ENCODE measurements around the gene SEC16B. TPM values are rescaled to one million over a fixed set of nuclear protein-coding genes. Genes with fewer than 3 reads are reported as not detected.

Gene SEC16B, protein sequence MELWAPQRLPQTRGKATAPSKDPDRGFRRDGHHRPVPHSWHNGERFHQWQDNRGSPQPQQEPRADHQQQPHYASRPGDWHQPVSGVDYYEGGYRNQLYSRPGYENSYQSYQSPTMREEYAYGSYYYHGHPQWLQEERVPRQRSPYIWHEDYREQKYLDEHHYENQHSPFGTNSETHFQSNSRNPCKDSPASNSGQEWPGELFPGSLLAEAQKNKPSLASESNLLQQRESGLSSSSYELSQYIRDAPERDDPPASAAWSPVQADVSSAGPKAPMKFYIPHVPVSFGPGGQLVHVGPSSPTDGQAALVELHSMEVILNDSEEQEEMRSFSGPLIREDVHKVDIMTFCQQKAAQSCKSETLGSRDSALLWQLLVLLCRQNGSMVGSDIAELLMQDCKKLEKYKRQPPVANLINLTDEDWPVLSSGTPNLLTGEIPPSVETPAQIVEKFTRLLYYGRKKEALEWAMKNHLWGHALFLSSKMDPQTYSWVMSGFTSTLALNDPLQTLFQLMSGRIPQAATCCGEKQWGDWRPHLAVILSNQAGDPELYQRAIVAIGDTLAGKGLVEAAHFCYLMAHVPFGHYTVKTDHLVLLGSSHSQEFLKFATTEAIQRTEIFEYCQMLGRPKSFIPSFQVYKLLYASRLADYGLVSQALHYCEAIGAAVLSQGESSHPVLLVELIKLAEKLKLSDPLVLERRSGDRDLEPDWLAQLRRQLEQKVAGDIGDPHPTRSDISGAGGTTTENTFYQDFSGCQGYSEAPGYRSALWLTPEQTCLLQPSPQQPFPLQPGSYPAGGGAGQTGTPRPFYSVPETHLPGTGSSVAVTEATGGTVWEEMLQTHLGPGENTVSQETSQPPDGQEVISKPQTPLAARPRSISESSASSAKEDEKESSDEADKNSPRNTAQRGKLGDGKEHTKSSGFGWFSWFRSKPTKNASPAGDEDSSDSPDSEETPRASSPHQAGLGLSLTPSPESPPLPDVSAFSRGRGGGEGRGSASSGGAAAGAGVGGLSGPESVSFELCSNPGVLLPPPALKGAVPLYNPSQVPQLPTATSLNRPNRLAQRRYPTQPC
- total RNA-seq (8.6 TPM), polyA plus RNA-seq (2.7 TPM)

DNA sequence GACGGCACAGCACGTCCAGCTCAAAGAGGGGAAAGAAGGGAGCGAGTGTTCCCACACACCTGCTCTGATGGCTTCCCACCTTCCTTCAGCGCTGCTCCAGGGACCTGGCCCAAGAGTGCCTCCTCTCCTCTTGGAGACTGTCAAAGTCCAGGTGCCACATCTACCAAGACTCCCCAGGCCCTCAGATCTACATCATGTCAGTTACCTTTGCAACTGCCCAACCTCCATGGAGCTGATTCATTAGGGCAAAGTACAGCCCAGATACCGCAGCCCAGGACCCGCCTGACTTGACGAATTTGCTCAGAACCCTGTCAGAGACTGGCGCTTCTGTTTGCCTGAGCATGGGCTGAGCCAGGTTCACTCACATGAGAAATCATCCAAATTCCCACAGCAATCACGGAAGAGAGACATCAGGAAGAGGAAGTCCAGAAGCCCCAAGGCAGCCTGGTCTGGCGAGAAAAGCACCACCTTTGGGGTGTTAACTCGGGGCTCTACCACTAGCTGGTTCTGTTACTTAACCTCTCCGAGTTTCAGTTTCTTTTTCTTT lies at the start of gene SEC16B:
Gene SEC16B (minus strand): TSS at position 234 of the 547 bp plus-strand sequence. CDS start 2,077 bp downstream, outside the sequence.
- H3K36me3 ChIP-seq (ENCODE audit: insufficient read depth) = no peaks in the 10 kb centered on the region
- no peaks in the 10 kb centered on the region for H3K4me1 ChIP-seq (ENCODE audit: insufficient read depth)
- H3K27ac ChIP-seq (ENCODE audit: low read depth) = no peak within 1 kb of the TSS
- no peak within 1 kb of the TSS for H3K4me3 ChIP-seq (ENCODE audit: low read depth, low read length)
- no peak for DNase-seq (ENCODE audit: extremely low spot score)
- WGBS = 86% methylated on average over 12 of the region's 12 CpGs

DNA sequence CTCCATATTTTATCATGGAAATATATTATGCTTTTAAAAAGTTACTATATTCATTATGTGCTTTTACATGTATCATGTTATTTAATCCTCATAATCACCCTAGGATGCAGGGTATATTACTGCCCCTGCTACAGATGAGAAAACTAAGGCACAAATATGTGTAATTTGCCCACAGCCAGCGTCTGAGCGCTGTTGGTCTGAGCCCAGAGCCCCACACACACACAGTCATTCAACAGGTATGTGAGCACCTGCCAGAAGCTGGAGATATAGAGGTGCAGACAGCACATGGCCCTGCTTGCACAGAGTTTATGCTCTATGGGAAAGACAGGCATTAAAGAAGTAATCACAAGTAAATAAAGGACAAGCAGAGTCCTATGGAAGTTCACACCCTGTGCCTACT lies 49.8 kb upstream of the SEC16B start:
- H3K4me3 ChIP-seq (ENCODE audit: low read depth, low read length) = no peak overlapping the region
- DNase-seq (ENCODE audit: extremely low spot score) = no peak
- 95% methylated on average over 2 of the region's 2 CpGs for WGBS
- H3K36me3 ChIP-seq (ENCODE audit: insufficient read depth) = no peaks in the 10 kb centered on the region
- H3K4me1 ChIP-seq (ENCODE audit: insufficient read depth) = no peaks in the 10 kb centered on the region
- H3K27ac ChIP-seq (ENCODE audit: low read depth) = no peak overlapping the region

DNA sequence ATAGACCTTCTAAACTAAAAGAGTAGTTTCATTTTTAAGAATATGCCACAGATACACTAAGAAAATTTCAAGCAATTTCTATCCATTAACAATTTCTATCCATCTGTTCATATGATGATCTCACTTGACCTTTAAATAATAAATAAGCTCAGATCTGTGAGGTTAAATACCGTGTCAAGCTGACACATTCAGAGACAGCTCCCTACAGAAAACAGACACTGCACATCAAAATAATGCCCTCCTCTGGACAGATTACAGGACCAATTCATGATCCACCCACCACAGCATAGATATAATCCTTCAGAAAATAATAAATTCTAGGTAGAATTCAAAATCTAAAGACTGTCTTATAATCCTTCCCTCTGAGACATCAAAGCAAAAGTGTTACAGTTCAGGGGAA lies 49.4 kb upstream of the SEC16B start:
- WGBS = 89% methylated on average over 1 of the region's 1 CpG
- DNase-seq (ENCODE audit: extremely low spot score) = no peak
- Histone ChIP-seq H3K4me1 (ENCODE audit: insufficient read depth) (no peaks in the 10 kb centered on the region), H3K27ac (ENCODE audit: low read depth) (no peak overlapping the region), H3K36me3 (ENCODE audit: insufficient read depth) (no peaks in the 10 kb centered on the region), H3K4me3 (ENCODE audit: low read depth, low read length) (no peak overlapping the region)

DNA sequence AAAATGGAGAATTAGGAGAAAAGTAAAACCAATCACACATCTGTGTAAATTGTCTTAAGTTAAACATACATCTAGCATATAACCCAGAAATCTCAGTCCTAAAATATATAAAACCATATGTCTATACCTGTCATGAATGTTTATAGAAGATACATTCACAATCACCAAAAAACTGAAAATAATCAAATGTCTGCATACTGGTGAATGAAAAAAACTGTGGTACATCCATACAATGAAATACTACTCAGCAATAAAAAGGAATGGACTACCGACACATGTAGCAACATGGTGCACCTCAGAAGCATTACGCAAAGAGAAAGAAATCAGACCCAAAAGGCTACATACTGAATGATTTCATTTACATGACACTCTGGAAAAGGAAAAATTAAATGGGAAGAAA lies 47.7 kb upstream of the SEC16B start:
- H3K4me1 ChIP-seq (ENCODE audit: insufficient read depth) = no peaks in the 10 kb centered on the region
- H3K36me3 ChIP-seq (ENCODE audit: insufficient read depth) = no peaks in the 10 kb centered on the region
- WGBS = 99% methylated on average over 2 of the region's 2 CpGs
- DNase-seq (ENCODE audit: extremely low spot score) = no peak
- no peak overlapping the region for H3K27ac ChIP-seq (ENCODE audit: low read depth)
- no peak overlapping the region for H3K4me3 ChIP-seq (ENCODE audit: low read depth, low read length)

DNA sequence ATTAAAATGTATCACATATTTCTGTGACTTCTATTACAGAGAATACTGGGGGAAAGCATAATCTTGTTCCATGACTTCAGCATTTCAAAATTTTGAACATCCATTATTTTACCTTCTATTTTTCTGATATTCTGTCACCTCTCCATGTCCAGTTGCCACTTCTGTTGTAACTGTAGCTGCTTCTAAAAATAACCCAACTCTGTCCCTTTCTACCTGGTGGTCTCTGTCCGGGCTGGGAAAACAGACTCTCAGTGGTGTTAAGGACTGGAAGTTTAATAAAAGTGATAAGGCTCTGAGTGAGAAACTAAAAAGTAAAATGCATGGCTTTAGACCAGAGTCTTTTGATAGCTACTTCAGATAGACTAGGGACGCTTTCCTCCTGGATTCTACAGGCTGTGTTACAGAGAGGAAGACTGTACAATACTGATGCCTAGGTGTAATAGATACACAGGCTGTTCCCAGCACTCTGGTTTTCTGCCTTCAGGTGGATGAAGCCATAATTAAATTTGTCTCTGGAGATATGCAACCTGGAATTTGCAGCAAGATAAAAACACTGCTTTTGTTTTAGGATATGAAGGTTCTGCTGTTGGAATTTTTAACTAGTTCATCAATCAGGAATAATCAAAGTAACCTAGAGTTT lies 42.1 kb upstream of the SEC16B start:
- no peak overlapping the region for H3K4me3 ChIP-seq (ENCODE audit: low read depth, low read length)
- no peak for DNase-seq (ENCODE audit: extremely low spot score)
- no peaks in the 10 kb centered on the region for H3K36me3 ChIP-seq (ENCODE audit: insufficient read depth)
- H3K4me1 ChIP-seq (ENCODE audit: insufficient read depth) = no peaks in the 10 kb centered on the region
- H3K27ac ChIP-seq (ENCODE audit: low read depth) = no peak overlapping the region
- 62% methylated on average over 2 of the region's 2 CpGs for WGBS

DNA sequence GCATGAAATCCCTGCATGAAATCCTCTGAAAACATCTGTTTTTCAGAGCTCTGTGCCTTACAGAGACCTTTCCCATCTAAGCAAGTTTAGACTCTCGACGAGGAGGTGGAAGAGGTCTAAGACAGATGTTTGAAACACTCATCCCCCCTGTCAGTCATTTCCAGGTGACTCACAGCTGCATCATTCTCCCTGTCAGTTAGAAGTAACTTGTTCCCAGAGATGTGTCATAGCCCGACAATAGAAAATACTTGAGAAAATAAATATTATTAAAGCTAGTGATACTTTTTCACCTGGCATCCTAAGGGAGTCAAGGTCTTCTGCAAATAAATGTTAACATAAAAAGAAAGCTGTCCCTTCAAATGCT lies 41.6 kb upstream of the SEC16B start:
- H3K4me3 ChIP-seq (ENCODE audit: low read depth, low read length) = no peak overlapping the region
- 56% methylated on average over 3 of the region's 3 CpGs for WGBS
- no peak for DNase-seq (ENCODE audit: extremely low spot score)
- no peak overlapping the region for H3K27ac ChIP-seq (ENCODE audit: low read depth)
- H3K36me3 ChIP-seq (ENCODE audit: insufficient read depth) = no peaks in the 10 kb centered on the region
- no peaks in the 10 kb centered on the region for H3K4me1 ChIP-seq (ENCODE audit: insufficient read depth)

DNA sequence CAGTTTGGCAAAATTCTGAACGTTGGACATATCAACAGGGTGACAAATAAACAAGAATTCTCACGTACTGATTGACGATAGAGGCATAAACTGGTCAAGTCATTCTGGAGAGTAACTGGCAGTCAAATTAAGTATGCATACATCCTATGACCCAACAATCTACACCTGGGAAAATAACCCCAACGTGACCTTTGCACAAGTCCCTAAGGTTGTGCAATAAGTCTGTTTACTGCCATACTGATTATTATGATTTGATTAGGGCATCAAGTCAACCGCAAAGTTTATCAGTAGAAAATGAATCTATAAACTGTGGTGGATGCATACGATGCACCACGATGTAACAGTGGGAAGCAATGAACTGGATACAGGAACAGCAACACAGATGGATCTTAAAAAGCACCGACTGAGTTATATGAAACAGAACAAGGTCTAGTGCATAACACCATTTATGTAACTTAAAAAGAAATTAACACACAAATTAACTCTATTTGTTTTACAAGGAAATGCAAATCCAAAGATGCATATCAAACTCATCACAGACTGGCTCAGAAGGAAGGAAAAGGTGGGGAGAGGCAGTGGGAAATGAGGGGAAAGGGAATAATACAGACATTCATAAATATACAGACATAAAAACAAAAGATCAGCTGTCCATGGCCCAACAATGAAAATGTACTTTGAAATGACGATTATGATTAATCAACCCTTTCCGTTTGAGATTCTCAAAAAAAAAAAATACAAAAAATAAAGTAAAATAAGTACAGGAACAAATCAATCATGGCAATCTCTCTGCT lies 41.0 kb upstream of the SEC16B start:
- no peaks in the 10 kb centered on the region for H3K36me3 ChIP-seq (ENCODE audit: insufficient read depth)
- no peak for DNase-seq (ENCODE audit: extremely low spot score)
- H3K27ac ChIP-seq (ENCODE audit: low read depth) = no peak overlapping the region
- no peaks in the 10 kb centered on the region for H3K4me1 ChIP-seq (ENCODE audit: insufficient read depth)
- WGBS = 62% methylated on average over 10 of the region's 10 CpGs
- no peak overlapping the region for H3K4me3 ChIP-seq (ENCODE audit: low read depth, low read length)

DNA sequence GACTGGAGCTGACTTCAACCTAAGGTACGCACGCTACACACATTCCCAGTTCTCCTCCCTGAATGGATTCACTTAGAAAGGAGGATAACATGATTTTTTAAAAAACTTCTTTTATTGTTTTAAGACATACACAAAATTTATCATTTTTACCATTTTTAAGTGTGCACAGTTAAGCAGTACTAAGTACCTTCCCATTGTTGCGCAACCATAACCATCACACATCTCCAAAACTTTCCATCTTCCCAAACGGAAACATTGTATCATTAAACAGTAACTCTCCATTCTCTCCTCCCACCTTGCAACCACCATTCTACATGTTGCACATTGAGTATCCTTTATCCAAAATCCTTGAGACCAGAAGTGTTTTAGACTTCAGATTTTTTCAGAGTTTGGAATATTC lies 36.2 kb upstream of the SEC16B start:
- Histone ChIP-seq H3K4me1 (ENCODE audit: insufficient read depth) (no peaks in the 10 kb centered on the region), H3K27ac (ENCODE audit: low read depth) (no peak overlapping the region), H3K36me3 (ENCODE audit: insufficient read depth) (no peaks in the 10 kb centered on the region), H3K4me3 (ENCODE audit: low read depth, low read length) (no peak overlapping the region)
- no peak for DNase-seq (ENCODE audit: extremely low spot score)
- 95% methylated on average over 4 of the region's 4 CpGs for WGBS

DNA sequence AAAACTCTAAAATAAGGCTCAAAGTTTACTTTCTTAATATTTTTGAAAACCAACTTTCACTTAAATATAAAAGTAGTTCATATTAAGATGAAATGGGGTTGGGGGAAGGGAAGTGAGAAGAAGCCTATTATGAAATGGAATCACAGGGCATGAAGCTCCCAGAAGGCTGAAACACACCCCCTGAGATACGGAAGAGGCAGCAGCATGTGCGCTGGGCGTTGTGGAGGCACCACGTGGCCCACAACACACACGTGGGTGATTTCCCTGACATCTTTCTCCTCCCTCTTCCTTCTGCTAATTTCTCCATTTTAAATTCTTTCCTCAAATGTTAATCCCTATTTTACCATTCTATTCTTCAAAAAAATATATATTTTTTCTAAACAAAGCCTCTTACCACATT lies 35.6 kb upstream of the SEC16B start:
- 82% methylated on average over 5 of the region's 5 CpGs for WGBS

DNA sequence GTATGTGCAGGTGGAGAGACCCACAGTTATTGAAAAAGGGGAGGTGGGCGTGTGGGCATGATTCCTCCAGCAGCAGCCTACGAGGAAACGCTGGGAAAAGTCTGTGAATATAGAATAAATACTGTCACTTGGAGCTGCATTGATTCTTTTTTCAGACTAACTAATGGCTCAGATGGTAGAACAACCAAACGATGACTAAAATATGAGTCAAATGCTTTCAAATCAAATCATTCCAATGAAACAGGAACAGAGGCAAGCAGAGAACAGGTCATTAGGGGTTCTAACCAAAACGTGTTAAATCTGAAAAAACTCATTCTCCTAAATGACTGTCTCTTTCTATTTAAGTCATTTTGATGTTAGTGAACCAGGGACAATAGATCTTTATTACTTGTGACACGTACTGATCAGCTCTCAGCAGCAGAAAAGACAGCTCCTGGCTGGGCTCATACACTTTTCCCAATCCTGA lies 35.1 kb upstream of the SEC16B start:
- H3K4me1 ChIP-seq (ENCODE audit: insufficient read depth) = no peaks in the 10 kb centered on the region
- 74% methylated on average over 6 of the region's 6 CpGs for WGBS
- no peak overlapping the region for H3K4me3 ChIP-seq (ENCODE audit: low read depth, low read length)

More for the DNA sequence above, 35.6 kb upstream of the SEC16B start:
- no peak for DNase-seq (ENCODE audit: extremely low spot score)
- Histone ChIP-seq H3K4me1 (ENCODE audit: insufficient read depth) (no peaks in the 10 kb centered on the region), H3K27ac (ENCODE audit: low read depth) (no peak overlapping the region), H3K4me3 (ENCODE audit: low read depth, low read length) (no peak overlapping the region), H3K36me3 (ENCODE audit: insufficient read depth) (no peaks in the 10 kb centered on the region)

DNA sequence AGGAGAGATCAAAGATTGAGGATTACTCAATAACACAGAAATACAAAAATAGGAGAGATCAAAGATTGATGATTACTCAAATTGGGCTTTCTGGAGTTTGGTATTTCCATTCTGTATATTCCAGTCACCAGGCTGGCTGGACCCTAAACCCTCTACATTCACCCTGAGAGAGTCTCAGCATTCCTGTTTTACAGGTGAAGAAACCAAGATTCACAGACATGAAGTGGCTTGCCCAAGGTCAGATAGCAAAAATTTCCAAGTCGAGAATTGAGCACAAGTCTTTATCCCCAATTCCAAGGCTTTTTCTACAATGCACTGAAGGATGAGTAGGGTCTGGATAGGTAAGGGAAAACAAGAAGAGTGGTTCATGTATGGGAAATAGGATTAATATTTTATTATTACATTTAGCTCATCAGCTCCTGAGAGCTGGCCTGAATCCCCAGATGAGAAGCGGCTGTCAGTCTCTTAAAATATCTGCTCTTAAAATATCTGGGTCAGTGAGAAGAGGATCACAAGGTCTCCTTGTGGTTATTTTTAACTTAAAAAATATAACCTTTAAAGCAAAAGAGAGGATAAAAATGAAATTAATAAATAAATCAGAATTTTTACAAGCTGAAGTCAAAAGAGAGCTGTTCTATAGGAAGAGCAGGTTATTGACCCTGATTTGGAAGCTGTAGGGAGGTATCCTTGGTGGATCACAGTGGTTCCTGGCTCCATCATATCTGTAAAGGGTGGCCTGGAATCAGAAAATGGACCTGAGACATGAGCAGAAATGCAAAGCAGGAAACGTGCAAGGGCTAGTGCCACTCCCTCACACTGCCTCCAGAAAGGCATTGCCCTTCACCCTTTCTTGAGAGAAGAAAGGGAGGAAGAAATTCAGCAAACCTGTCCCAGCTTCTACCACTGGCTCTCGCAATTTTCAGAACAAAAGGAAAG lies 29.1 kb upstream of the SEC16B start:
- Histone ChIP-seq H3K36me3 (ENCODE audit: insufficient read depth) (no peaks in the 10 kb centered on the region), H3K4me1 (ENCODE audit: insufficient read depth) (no peaks in the 10 kb centered on the region), H3K27ac (ENCODE audit: low read depth) (no peak overlapping the region), H3K4me3 (ENCODE audit: low read depth, low read length) (no peak overlapping the region)
- no peak for DNase-seq (ENCODE audit: extremely low spot score)
- 80% methylated on average over 4 of the region's 4 CpGs for WGBS

More for the DNA sequence above, 35.1 kb upstream of the SEC16B start:
- DNase-seq (ENCODE audit: extremely low spot score) = no peak
- H3K27ac ChIP-seq (ENCODE audit: low read depth) = no peak overlapping the region
- H3K36me3 ChIP-seq (ENCODE audit: insufficient read depth) = no peaks in the 10 kb centered on the region

DNA sequence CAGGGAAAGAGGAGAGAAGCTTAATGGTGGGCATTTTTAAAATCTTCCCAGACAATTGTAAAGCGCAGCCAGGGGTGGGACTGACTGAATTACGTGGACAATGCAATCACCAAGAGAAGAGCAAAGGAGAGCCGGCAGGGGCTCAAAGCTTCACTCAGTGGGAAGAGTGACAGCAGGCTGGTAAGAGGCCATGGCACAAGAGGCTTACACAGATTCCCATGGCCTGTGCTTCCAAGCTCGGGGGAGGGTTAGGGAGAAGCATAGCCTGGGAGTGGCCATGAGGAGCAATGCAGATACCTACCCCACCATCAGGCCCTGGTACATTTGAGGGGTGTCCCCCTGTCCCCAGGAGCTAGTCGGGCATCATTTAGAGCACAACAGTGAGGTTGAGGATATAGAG lies 27.1 kb upstream of the SEC16B start:
- 89% methylated on average over 5 of the region's 5 CpGs for WGBS

More for the DNA sequence above, 27.1 kb upstream of the SEC16B start:
- Histone ChIP-seq H3K36me3 (ENCODE audit: insufficient read depth) (no peaks in the 10 kb centered on the region), H3K4me3 (ENCODE audit: low read depth, low read length) (no peak overlapping the region), H3K27ac (ENCODE audit: low read depth) (no peak overlapping the region), H3K4me1 (ENCODE audit: insufficient read depth) (no peaks in the 10 kb centered on the region)
- DNase-seq (ENCODE audit: extremely low spot score) = no peak

Measured in urinary bladder (tissue), 4 donors.